Upper lobe of left lung (tissue), 4 donors: Measurements from ENCODE around the gene ZNF385B.

Experiments used
- EP300 ChIP-seq, 4 donors: sonication (generic); formaldehyde crosslinking; IDR thresholded peaks; one replicate each; pipeline ENCODE4 v1.5.1; 2017; ENCODE audit warnings: antibody characterized with exemption in 4 of 4, control low read depth in 2 of 4
- POLR2AphosphoS5 ChIP-seq, 2 donors: sonication (generic); formaldehyde crosslinking; IDR thresholded peaks; one replicate each; pipeline ENCODE4 v1.5.1; 2017; ENCODE audit warnings: antibody characterized with exemption in 2 of 2
- TF ChIP-seq, protein P1 (sequence below), 6 experiments: fragments of 450-650 bp in 4 of 6; fragments of 200-600 bp in 2 of 6; sonication (generic) in 2 of 6; IDR thresholded peaks; one replicate each; pipeline ENCODE4 v1.5.1; 2016 to 2019; ENCODE audit warnings: antibody characterized with exemption in 6 of 6

DNA sequence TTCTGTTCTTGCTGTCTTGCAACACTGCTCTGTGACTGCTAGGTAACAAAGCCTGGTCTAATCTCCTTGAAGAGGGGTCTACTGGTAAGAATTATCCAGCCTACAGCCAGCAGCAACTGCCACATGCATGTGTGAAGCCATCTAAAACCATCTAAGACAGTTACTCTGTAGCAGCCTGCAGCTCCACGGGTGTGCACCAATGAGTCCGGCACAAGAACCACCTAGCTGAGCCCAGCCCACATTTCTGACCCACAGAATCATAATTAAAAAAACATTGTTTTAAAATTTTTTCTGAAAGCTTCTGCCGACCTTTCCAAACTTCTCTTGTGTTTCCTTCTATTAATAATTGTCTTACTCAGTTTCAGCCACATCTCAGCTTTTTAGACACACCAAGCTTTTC, 102.8 kb downstream of the ZNF385B start:
- TF ChIP-seq EP300 (IDR thresholded peaks at IDR 0.05) (no peak), POLR2AphosphoS5 (IDR thresholded peaks at IDR 0.05) (no peak)
- TF ChIP-seq, protein P1, sequence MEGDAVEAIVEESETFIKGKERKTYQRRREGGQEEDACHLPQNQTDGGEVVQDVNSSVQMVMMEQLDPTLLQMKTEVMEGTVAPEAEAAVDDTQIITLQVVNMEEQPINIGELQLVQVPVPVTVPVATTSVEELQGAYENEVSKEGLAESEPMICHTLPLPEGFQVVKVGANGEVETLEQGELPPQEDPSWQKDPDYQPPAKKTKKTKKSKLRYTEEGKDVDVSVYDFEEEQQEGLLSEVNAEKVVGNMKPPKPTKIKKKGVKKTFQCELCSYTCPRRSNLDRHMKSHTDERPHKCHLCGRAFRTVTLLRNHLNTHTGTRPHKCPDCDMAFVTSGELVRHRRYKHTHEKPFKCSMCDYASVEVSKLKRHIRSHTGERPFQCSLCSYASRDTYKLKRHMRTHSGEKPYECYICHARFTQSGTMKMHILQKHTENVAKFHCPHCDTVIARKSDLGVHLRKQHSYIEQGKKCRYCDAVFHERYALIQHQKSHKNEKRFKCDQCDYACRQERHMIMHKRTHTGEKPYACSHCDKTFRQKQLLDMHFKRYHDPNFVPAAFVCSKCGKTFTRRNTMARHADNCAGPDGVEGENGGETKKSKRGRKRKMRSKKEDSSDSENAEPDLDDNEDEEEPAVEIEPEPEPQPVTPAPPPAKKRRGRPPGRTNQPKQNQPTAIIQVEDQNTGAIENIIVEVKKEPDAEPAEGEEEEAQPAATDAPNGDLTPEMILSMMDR (IDR thresholded peaks at IDR 0.05) = no peak
